GM12873 (cell line): ENCODE data around the gene CCSER1.
A peak's percentile ranks its signal among the peaks of the same experiment; 100 is the strongest.

ENCODE experiments used
- CTCF ChIP-seq: IDR thresholded peaks from 2 replicates; pipeline ENCODE4 v1.5.1; 2012; ENCODE audit warnings: low read depth, mild to moderate bottlenecking, moderate library complexity, low read length, control low read depth; ENCODE audit not compliant: insufficient read depth; ENCODE audit errors: missing control alignments

Gene CCSER1

GRCh38 chr4:90946945-90947344 is 819.8 kb downstream of the CCSER1 start:
- no peak for TF ChIP-seq CTCF

- no peak for TF ChIP-seq CTCF
Measured at GRCh38 chr4:90950385-90950841, 823.2 kb downstream of the CCSER1 start.

- TF ChIP-seq CTCF: no peak
Measured at GRCh38 chr4:90951037-90951436, 823.8 kb downstream of the CCSER1 start.

- TF ChIP-seq CTCF: no peak
Measured at GRCh38 chr4:90958256-90958895, 831.2 kb downstream of the CCSER1 start.

- no peak for TF ChIP-seq CTCF
Measured at GRCh38 chr4:90960433-90960832, 833.2 kb downstream of the CCSER1 start.

- peak; percentile 30 for TF ChIP-seq CTCF
Measured at GRCh38 chr4:90960840-90961239, 833.6 kb downstream of the CCSER1 start.

- no peak for TF ChIP-seq CTCF
Measured at GRCh38 chr4:90970021-90970420, 842.8 kb downstream of the CCSER1 start.
